ENCODE results near the gene PSMC1. TPM values are rescaled to one million over a fixed set of nuclear protein-coding genes. Genes with fewer than 3 reads are reported as not detected.

PSMC1 gene
- total and polyA plus RNA-seq, 2 experiments from 2014 or later, result 112 to 139 TPM

DNA sequence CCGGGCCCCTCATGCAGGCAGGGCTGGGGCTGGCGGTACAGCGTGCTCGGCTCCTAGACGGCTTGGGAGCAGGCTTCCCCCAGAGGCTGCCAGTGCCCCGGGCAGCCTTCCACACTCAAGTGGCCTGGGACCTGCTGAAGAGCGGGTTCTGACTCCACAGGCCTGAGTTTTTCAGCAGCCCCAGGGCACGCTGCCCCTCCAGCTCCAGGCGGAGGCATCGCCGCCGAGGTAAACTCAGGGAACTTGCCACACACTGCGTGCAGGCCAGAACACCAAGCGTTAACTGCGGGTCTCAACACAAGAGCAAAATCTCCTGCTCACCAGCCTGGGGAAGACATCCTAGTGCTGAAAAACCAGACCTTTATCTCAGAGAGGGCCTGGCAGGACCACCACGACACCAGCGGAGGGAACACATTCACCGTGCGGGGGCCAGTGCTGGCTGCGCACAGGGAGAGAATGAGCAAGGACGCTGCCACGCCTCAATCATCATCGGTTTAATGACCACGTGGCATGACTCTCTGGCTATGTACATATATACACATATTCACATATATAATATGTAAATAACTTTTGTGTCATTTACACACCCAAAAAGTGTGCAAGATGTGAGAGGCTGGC lies 21.3 kb downstream of the PSMC1 start:
- Histone ChIP-seq H3K27ac (ENCODE audit: low read depth) (no peak overlapping the region), H3K4me1 (ENCODE audit: insufficient read depth) (no peaks in the 10 kb centered on the region), H3K4me3 (no peak overlapping the region), H4K20me1 (replicated peaks; ENCODE audit: insufficient read depth) (no peaks in the 10 kb centered on the region), H3K27me3 (ENCODE audit: insufficient read depth) (no peaks in the 10 kb centered on the region), H2AFZ (no peak overlapping the region), H3K9me2 (ENCODE audit: insufficient read depth) (no peaks in the 10 kb centered on the region), H3K79me2 (replicated peaks; ENCODE audit: insufficient read depth) (no peaks in the 10 kb centered on the region), H3F3A (replicated peaks; ENCODE audit: low read depth) (no peaks in the 10 kb centered on the region), H3K36me3 (ENCODE audit: insufficient read depth) (peaks cover 5% of the 10 kb centered on the region; the same call in 1 of the 2 replicates), H3K4me2 (no peak overlapping the region)
- Mint-ChIP-seq H3K27me3 (ENCODE audit: insufficient read depth, low read depth, poor library complexity) (peaks cover 7% of the 10 kb centered on the region), H3K36me3 (ENCODE audit: low read depth) (peaks cover 20% of the 10 kb centered on the region; the same call in 2 of the 3 replicates), H3K9me3 (no peaks in the 10 kb centered on the region), H3K4me1 (no peaks in the 10 kb centered on the region), H3K4me3 (no peak overlapping the region), H3K27ac (no peak overlapping the region)
- no peak; the same call in 2 of the 3 replicates for ATAC-seq
- no peak for DNase-seq (ENCODE audit: low spot score)
- TF ChIP-seq, protein P1, sequence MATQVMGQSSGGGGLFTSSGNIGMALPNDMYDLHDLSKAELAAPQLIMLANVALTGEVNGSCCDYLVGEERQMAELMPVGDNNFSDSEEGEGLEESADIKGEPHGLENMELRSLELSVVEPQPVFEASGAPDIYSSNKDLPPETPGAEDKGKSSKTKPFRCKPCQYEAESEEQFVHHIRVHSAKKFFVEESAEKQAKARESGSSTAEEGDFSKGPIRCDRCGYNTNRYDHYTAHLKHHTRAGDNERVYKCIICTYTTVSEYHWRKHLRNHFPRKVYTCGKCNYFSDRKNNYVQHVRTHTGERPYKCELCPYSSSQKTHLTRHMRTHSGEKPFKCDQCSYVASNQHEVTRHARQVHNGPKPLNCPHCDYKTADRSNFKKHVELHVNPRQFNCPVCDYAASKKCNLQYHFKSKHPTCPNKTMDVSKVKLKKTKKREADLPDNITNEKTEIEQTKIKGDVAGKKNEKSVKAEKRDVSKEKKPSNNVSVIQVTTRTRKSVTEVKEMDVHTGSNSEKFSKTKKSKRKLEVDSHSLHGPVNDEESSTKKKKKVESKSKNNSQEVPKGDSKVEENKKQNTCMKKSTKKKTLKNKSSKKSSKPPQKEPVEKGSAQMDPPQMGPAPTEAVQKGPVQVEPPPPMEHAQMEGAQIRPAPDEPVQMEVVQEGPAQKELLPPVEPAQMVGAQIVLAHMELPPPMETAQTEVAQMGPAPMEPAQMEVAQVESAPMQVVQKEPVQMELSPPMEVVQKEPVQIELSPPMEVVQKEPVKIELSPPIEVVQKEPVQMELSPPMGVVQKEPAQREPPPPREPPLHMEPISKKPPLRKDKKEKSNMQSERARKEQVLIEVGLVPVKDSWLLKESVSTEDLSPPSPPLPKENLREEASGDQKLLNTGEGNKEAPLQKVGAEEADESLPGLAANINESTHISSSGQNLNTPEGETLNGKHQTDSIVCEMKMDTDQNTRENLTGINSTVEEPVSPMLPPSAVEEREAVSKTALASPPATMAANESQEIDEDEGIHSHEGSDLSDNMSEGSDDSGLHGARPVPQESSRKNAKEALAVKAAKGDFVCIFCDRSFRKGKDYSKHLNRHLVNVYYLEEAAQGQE (IDR thresholded peaks at IDR 0.05; ENCODE audit: unreplicated experiment), result no peak
- TF ChIP-seq, protein P2, sequence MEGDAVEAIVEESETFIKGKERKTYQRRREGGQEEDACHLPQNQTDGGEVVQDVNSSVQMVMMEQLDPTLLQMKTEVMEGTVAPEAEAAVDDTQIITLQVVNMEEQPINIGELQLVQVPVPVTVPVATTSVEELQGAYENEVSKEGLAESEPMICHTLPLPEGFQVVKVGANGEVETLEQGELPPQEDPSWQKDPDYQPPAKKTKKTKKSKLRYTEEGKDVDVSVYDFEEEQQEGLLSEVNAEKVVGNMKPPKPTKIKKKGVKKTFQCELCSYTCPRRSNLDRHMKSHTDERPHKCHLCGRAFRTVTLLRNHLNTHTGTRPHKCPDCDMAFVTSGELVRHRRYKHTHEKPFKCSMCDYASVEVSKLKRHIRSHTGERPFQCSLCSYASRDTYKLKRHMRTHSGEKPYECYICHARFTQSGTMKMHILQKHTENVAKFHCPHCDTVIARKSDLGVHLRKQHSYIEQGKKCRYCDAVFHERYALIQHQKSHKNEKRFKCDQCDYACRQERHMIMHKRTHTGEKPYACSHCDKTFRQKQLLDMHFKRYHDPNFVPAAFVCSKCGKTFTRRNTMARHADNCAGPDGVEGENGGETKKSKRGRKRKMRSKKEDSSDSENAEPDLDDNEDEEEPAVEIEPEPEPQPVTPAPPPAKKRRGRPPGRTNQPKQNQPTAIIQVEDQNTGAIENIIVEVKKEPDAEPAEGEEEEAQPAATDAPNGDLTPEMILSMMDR (conservative IDR thresholded peaks at IDR 0.05; ENCODE audit: low read depth in 2 of 2), result no peak
- TF ChIP-seq EZH2 (IDR thresholded peaks at IDR 0.05; ENCODE audit: low read depth, unreplicated experiment) (no peak), ZNF331 (CRISPR knock-in tag; IDR thresholded peaks at IDR 0.05; ENCODE audit: low read depth) (no peak), EZH2phosphoT487 (IDR thresholded peaks at IDR 0.05; ENCODE audit: unreplicated experiment) (no peak), STAT1 (IDR thresholded peaks at IDR 0.05; ENCODE audit: unreplicated experiment) (no peak), JUNB (IDR thresholded peaks at IDR 0.05; ENCODE audit: unreplicated experiment) (no peak), NANOG (IDR thresholded peaks at IDR 0.05; ENCODE audit: borderline replicate concordance) (no peak), POLR2AphosphoS5 (IDR thresholded peaks at IDR 0.05; ENCODE audit: low read depth) (no peak), ZNF114 (CRISPR knock-in tag; IDR thresholded peaks at IDR 0.05) (no peak), CREB1 (CRISPR knock-in tag; IDR thresholded peaks at IDR 0.05; ENCODE audit: low read depth) (no peak)
- TF ChIP-seq, protein P3, sequence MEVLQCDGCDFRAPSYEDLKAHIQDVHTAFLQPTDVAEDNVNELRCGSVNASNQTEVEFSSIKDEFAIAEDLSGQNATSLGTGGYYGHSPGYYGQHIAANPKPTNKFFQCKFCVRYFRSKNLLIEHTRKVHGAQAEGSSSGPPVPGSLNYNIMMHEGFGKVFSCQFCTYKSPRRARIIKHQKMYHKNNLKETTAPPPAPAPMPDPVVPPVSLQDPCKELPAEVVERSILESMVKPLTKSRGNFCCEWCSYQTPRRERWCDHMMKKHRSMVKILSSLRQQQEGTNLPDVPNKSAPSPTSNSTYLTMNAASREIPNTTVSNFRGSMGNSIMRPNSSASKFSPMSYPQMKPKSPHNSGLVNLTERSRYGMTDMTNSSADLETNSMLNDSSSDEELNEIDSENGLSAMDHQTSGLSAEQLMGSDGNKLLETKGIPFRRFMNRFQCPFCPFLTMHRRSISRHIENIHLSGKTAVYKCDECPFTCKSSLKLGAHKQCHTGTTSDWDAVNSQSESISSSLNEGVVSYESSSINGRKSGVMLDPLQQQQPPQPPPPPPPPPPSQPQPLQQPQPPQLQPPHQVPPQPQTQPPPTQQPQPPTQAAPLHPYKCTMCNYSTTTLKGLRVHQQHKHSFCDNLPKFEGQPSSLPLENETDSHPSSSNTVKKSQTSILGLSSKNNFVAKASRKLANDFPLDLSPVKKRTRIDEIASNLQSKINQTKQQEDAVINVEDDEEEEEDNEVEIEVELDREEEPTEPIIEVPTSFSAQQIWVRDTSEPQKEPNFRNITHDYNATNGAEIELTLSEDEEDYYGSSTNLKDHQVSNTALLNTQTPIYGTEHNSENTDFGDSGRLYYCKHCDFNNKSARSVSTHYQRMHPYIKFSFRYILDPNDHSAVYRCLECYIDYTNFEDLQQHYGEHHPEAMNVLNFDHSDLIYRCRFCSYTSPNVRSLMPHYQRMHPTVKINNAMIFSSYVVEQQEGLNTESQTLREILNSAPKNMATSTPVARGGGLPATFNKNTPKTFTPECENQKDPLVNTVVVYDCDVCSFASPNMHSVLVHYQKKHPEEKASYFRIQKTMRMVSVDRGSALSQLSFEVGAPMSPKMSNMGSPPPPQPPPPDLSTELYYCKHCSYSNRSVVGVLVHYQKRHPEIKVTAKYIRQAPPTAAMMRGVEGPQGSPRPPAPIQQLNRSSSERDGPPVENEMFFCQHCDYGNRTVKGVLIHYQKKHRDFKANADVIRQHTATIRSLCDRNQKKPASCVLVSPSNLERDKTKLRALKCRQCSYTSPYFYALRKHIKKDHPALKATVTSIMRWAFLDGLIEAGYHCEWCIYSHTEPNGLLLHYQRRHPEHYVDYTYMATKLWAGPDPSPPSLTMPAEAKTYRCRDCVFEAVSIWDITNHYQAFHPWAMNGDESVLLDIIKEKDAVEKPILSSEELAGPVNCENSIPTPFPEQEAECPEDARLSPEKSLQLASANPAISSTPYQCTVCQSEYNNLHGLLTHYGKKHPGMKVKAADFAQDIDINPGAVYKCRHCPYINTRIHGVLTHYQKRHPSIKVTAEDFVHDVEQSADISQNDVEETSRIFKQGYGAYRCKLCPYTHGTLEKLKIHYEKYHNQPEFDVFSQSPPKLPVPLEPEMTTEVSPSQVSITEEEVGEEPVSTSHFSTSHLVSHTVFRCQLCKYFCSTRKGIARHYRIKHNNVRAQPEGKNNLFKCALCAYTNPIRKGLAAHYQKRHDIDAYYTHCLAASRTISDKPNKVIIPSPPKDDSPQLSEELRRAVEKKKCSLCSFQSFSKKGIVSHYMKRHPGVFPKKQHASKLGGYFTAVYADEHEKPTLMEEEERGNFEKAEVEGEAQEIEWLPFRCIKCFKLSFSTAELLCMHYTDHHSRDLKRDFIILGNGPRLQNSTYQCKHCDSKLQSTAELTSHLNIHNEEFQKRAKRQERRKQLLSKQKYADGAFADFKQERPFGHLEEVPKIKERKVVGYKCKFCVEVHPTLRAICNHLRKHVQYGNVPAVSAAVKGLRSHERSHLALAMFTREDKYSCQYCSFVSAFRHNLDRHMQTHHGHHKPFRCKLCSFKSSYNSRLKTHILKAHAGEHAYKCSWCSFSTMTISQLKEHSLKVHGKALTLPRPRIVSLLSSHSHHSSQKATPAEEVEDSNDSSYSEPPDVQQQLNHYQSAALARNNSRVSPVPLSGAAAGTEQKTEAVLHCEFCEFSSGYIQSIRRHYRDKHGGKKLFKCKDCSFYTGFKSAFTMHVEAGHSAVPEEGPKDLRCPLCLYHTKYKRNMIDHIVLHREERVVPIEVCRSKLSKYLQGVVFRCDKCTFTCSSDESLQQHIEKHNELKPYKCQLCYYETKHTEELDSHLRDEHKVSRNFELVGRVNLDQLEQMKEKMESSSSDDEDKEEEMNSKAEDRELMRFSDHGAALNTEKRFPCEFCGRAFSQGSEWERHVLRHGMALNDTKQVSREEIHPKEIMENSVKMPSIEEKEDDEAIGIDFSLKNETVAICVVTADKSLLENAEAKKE (CRISPR knock-in tag; IDR thresholded peaks at IDR 0.05), result no peak
- TF ChIP-seq, protein P4, sequence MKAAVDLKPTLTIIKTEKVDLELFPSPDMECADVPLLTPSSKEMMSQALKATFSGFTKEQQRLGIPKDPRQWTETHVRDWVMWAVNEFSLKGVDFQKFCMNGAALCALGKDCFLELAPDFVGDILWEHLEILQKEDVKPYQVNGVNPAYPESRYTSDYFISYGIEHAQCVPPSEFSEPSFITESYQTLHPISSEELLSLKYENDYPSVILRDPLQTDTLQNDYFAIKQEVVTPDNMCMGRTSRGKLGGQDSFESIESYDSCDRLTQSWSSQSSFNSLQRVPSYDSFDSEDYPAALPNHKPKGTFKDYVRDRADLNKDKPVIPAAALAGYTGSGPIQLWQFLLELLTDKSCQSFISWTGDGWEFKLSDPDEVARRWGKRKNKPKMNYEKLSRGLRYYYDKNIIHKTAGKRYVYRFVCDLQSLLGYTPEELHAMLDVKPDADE (IDR thresholded peaks at IDR 0.05), result no peak

All from GM23338 (cell line).